NCI-H1105 (cell line): Measurements from ENCODE around the gene ASCL3.
"Not testable (repeated sequence)": the region's sequence is repeated elsewhere in the genome, so short reads cannot be mapped to it uniquely, and the experiment has no call there.

Experiments
- DNase-seq: peaks from one replicate; lab custom pipeline; 2025; lab: John Stamatoyannopoulos, UW

ASCL3 gene

DNA sequence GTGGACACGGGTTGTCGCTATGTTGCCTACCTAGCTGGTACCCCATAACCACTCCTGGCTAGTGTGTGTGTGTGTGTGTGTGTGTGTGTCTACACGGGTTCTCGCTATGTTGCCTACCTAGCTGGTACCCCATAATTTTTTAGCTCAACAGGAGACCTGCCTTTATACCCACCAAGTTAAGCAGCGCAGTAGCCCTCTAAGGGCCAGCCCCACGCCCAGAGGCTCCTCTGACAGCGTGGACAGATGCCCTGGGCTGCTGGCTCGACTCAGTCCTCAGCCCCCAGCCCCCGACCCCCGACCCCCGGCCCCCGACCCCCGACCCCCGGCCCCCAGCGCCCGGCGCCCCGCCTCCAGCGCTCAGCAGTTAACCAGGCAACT is 32.2 kb downstream of the ASCL3 start:
- DNase-seq = no peak

DNA sequence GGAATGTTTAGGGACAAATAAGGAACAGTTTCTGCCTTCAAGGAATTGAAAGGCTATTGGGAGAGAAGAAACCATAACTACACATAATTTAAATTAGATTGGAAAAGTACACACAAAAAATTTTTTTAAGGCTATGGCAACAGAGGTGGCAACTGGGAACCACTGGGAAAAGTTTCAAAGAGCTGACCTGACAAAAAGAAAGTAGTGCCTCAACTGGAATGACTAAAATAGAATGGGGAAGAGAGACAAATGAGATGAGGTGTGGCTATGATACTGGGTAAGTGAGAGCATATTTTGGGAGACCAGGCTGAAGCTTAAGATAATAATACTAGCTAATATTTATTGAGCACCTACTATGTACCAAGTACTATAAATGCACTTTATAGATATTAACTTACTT is 34.7 kb downstream of the ASCL3 start:
- DNase-seq = no peak

DNA sequence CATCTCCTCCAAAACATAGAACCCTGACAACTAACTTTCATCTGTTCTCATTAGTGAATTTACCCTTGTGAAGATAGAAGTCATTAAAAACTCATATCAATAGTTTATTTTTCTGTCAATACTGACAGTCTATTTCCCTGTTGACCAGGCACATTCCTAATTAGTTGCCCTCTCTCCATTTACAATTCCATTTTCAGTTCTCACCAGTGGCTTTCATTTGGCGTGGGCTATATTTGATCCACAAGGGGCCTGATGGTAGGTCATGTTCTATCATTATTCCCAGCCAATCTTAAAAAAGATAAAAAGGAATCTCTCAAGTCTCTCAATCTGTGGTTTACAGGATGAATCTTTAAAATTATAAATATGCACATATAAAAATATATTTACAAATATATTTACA is 35.7 kb downstream of the ASCL3 start:
- no peak for DNase-seq

DNA sequence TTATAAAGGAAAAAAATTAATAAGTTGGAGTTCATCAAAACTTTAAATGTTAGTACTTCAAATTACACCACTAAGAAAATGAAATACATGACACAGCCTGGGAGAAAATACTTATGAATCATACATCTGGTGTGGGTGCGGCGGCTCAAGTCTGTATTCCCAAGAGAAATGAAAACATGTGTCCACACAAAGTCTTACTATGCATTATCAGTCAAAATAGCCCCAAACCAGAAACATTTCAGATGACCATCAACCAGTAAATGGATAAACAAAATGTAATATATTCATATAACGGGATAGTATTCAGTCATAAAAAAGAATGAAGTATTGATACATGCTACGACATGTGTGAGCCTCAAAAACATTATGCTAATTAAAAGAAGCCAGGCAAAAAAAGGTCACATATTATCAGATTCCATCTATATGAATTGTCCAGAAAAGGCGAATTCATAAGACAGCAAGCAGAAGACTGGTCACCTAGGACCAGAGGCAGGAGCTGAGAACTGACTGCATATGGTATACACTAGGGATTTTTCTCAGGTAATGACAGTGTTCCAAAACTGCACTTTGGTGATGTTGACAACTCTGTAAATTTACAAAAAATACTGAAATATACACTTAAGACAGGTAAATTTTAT is 37.2 kb downstream of the ASCL3 start:
- no peak for DNase-seq

DNA sequence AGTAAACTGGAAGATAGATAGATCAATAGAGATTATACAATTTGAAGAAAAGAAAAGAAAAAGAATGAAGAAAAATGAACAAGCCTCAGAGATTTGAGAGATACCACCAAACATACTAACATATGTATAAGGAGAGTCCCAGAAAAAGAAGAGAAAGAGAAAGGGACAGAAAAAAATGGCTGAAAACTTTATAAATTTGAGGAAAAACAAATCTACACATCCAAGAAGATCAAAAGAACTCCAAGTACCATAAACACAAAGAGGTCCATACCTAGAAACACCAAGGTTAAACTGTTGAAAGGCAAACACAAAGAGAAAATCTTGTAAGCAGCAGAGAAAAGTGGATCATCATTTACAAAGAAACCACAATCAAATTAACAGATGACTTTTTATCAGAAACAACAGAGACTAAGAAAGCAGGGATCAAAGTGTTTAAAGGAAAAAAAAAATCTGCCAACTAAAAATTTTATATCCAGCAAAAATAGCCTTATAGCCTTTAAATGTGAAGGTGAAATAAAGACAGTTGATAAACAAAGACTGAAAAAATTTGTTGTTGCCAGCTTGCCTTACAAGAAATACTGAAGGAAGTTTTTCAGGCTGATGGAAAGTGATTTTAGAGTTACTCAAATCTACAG is 43.6 kb downstream of the ASCL3 start:
- DNase-seq = no peak

DNA sequence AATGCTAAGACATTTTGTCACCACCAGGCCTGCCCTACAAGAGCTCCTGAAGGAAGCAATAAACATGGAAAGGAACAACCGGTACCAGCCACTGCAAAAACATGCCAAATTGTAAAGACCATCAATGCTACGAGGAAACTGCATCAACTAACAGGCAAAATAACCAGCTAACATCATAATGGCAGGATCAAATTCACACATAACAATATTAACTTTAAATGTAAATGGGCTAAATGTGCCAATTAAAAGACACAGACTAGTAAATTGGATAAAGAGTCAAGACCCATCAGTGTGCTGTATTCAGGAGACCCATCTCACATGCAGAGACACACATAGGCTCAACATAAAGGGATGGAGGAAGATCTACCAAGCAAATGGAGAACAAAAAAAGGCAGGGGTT is 51.6 kb downstream of the ASCL3 start:
- not testable (repeated sequence) for DNase-seq
